ENCODE data around the gene FRMD4A. TPM values are rescaled to one million over a fixed set of nuclear protein-coding genes. Genes with fewer than 3 reads are reported as not detected.

FRMD4A gene
- total and polyA plus RNA-seq, 2 experiments from 2014 or later = 11.9 to 17.5 TPM

DNA sequence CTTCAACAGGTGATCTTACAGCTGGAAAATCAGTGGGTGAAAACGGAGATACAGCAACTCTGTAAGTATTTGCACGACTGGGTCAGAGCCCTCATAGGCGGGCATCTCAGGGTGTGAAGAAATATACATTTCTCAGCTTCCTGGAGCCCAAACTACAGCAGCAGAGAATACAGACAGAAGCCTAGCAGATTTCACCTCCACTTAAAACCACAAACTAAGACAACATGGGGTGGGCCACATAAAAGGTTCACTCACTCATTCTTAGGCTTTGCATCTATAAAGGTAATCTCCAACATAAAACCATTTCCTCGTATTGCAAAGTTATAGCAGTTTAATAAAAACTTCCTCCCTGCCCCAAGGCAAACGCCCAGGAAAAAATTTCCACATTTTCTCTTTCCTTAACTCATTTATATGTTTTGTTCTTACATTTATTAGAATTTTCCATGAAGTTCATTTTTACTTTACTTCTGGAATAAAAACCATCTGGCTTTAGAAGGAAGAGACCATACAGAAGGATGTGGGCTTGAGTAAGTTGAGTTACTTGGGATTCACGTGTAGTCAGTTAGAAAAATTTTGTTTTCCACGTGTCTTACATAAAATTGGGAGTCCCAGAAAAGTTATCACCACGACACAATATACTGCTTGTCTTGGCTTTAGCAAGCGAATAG lies 327.1 kb downstream of the FRMD4A start:
- TF ChIP-seq EZH2phosphoT487 (IDR thresholded peaks at IDR 0.05; ENCODE audit: insufficient read depth, low read depth) (no peak), EZH2 (IDR thresholded peaks at IDR 0.05; ENCODE audit: insufficient read depth, poor library complexity, severe bottlenecking) (no peak)
- H3K9ac ChIP-seq = no peak overlapping the region
- in situ Hi-C loops (cut with MboI) = no loop called here

DNA sequence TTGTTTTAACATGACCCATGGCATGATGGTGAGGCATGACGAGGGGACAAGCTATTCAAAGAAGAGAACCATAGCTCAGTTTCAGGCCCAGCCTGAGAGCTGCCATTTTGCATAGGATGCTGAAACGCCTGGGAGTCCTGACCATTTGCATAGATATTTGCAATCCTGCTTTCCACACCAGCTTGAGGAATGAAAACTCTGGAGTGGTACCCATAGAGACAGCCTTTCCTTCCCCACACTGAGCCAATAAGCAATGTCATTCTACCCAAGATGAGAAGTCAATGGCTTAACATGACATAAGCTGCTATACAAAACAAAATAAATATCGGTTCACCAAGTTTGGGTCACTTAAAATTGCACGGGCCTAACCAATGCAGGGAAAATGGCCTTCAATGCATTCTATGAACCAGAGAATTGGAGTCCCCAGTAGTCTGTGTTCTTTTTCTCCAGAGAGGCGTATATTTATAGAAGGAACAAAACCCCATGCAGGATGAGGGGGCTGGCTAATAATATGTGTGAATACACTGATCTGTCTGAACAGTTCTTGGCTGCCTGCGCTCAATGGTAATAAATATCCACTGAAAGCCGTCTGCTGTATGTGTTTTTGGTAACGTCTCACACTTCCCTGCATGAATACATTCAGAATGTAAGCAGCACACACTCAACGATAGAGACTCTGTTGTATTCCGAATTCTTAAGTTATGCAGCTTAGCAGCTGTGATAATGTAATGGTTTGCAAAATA lies 329.3 kb downstream of the FRMD4A start:
- in situ Hi-C loops (cut with MboI) = no loop called here
- H2AFZ ChIP-seq = no peak overlapping the region
- peaks cover 17% of the 10 kb centered on the region for H3F3A ChIP-seq (ENCODE audit: insufficient read depth)
- no peaks in the 10 kb centered on the region for H3K27me3 ChIP-seq (replicated peaks; ENCODE audit: insufficient read depth)
- H4K20me1 ChIP-seq (ENCODE audit: insufficient read depth) = no peaks in the 10 kb centered on the region
- peaks cover 34% of the 10 kb centered on the region for H3K79me2 ChIP-seq (ENCODE audit: insufficient read depth)
- H3K4me3 ChIP-seq = no peak overlapping the region
- H3K9me2 ChIP-seq (ENCODE audit: insufficient read depth) = no peaks in the 10 kb centered on the region
- H3K9ac ChIP-seq = no peak overlapping the region
- no peaks in the 10 kb centered on the region for H3K9me3 ChIP-seq (ENCODE audit: low read depth)
- 83 to 85% methylated on average over 10 of the region's 10 CpGs for WGBS, 2 experiments (ENCODE audit: low coverage in 1 of 2, low lambda C conversion rate in 2 of 2, missing lambda C conversion rate in 2 of 2)
- peaks cover 10% of the 10 kb centered on the region for H3K4me1 ChIP-seq (ENCODE audit: insufficient read depth)
- H3K4me2 ChIP-seq (ENCODE audit: unreplicated experiment) = no peak overlapping the region
- H3K36me3 ChIP-seq (ENCODE audit: low read depth) = no peaks in the 10 kb centered on the region
- no peak overlapping the region for H3K27ac ChIP-seq
- TF ChIP-seq EZH2 (IDR thresholded peaks at IDR 0.05; ENCODE audit: insufficient read depth, poor library complexity, severe bottlenecking) (no peak), EZH2phosphoT487 (IDR thresholded peaks at IDR 0.05; ENCODE audit: insufficient read depth, low read depth) (no peak)
- no peak for DNase-seq

More for the DNA sequence above, 327.1 kb downstream of the FRMD4A start:
- Histone ChIP-seq H4K20me1 (ENCODE audit: insufficient read depth) (no peaks in the 10 kb centered on the region), H3K4me2 (ENCODE audit: unreplicated experiment) (no peak overlapping the region), H2AFZ (no peak overlapping the region), H3K27me3 (replicated peaks; ENCODE audit: insufficient read depth) (no peaks in the 10 kb centered on the region), H3K9me2 (ENCODE audit: insufficient read depth) (no peaks in the 10 kb centered on the region), H3K4me3 (no peak overlapping the region), H3K9me3 (ENCODE audit: low read depth) (no peaks in the 10 kb centered on the region), H3K4me1 (ENCODE audit: insufficient read depth) (peaks cover 15% of the 10 kb centered on the region; the same call in 1 of the 2 replicates), H3K79me2 (ENCODE audit: insufficient read depth) (peaks cover 44% of the 10 kb centered on the region), H3K27ac (no peak overlapping the region), H3K36me3 (ENCODE audit: low read depth) (no peaks in the 10 kb centered on the region), H3F3A (ENCODE audit: insufficient read depth) (peaks cover 9% of the 10 kb centered on the region)
- 76 to 77% methylated on average over 9 of the region's 9 CpGs for WGBS, 2 experiments (ENCODE audit: low coverage in 1 of 2, low lambda C conversion rate in 2 of 2, missing lambda C conversion rate in 2 of 2)
- no peak for DNase-seq

DNA sequence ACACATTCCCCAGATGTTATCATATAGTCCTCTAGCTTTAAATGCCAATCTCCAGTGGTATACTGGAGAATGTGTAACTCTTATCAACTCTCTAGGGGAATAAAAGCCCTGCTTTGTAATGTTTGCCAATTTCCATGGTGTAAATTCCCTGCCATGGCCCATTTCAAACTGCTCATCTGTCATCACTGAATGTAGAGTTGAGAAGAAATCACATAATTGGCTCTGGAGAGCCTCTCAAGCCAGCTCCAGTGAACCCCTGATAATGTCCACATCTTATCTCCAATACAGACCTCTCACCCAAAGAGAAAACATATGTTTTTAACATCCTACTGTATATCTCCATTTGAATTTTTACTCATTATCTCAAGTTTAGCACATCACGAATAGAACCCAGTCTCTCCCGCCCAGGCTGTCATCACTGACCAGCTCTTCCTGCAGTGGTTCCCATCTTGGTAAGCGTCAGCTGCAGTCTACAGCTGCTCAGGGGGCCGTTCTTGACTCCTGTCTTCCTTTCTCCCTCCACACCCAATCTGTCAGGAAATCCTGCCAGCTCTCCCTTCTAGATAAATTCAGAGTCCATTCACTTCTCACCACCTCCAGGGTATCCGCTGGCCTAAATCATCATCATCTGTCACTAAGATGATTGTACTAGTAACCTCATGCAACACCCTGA lies 332.4 kb downstream of the FRMD4A start:
- in situ Hi-C loops (cut with MboI) = no loop called here
- TF ChIP-seq EZH2phosphoT487 (IDR thresholded peaks at IDR 0.05; ENCODE audit: insufficient read depth, low read depth) (no peak), EZH2 (IDR thresholded peaks at IDR 0.05; ENCODE audit: insufficient read depth, poor library complexity, severe bottlenecking) (no peak)
- H3K4me1 ChIP-seq (ENCODE audit: insufficient read depth) = peaks cover 9% of the 10 kb centered on the region
- no peak for DNase-seq
- no peaks in the 10 kb centered on the region for H3K36me3 ChIP-seq (ENCODE audit: low read depth)
- no peak overlapping the region for H2AFZ ChIP-seq
- no peaks in the 10 kb centered on the region for H4K20me1 ChIP-seq (ENCODE audit: insufficient read depth)
- peaks cover 17% of the 10 kb centered on the region for H3F3A ChIP-seq (ENCODE audit: insufficient read depth)
- no peak overlapping the region for H3K9ac ChIP-seq
- H3K27ac ChIP-seq = no peak overlapping the region
- no peaks in the 10 kb centered on the region for H3K27me3 ChIP-seq (replicated peaks; ENCODE audit: insufficient read depth)
- no peak overlapping the region for H3K4me3 ChIP-seq
- 84 to 89% methylated on average over 5 of the region's 5 CpGs for WGBS, 2 experiments (ENCODE audit: low coverage in 1 of 2, low lambda C conversion rate in 2 of 2, missing lambda C conversion rate in 2 of 2)
- no peaks in the 10 kb centered on the region for H3K9me2 ChIP-seq (ENCODE audit: insufficient read depth)
- H3K9me3 ChIP-seq (ENCODE audit: low read depth) = no peaks in the 10 kb centered on the region
- H3K79me2 ChIP-seq (ENCODE audit: insufficient read depth) = peaks cover 25% of the 10 kb centered on the region; the same call in 1 of the 2 replicates
- H3K4me2 ChIP-seq (ENCODE audit: unreplicated experiment) = no peak overlapping the region

DNA sequence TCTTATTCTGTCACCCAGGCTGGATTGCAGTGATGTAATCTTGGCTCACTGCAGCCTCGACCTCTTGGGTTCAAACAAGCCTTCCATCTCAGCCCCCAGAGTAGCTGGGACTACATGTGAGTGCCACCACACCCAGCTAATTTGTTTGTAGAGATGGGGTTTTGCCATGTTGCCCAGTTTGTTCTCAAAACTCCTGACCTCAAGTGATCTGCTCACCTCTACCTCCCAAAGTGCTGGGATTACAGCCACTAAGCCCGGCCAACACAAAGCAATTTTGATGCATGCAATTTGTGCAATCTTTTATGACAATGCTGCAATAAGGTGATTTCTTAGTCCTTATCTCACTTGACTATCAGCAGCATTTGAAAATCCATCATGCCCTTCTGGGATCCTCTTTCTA lies 333.1 kb downstream of the FRMD4A start:
- Histone ChIP-seq H3K27ac (no peak overlapping the region), H3K27me3 (replicated peaks; ENCODE audit: insufficient read depth) (no peaks in the 10 kb centered on the region), H3K9me2 (ENCODE audit: insufficient read depth) (no peaks in the 10 kb centered on the region), H3F3A (ENCODE audit: insufficient read depth) (peaks cover 17% of the 10 kb centered on the region), H3K9me3 (ENCODE audit: low read depth) (no peaks in the 10 kb centered on the region), H3K4me2 (ENCODE audit: unreplicated experiment) (peak overlapping the region; percentile 14), H3K36me3 (ENCODE audit: low read depth) (no peaks in the 10 kb centered on the region), H4K20me1 (ENCODE audit: insufficient read depth) (no peaks in the 10 kb centered on the region), H3K4me3 (no peak overlapping the region), H2AFZ (no peak overlapping the region), H3K9ac (no peak overlapping the region), H3K79me2 (ENCODE audit: insufficient read depth) (peaks cover 25% of the 10 kb centered on the region; the same call in 1 of the 2 replicates), H3K4me1 (ENCODE audit: insufficient read depth) (peaks cover 14% of the 10 kb centered on the region)
- in situ Hi-C loops (cut with MboI) = no loop called here
- 65 to 67% methylated on average over 2 of the region's 2 CpGs for WGBS, 2 experiments (ENCODE audit: low coverage in 1 of 2, low lambda C conversion rate in 2 of 2, missing lambda C conversion rate in 2 of 2)
- DNase-seq = no peak
- TF ChIP-seq EZH2 (IDR thresholded peaks at IDR 0.05; ENCODE audit: insufficient read depth, poor library complexity, severe bottlenecking) (no peak), EZH2phosphoT487 (IDR thresholded peaks at IDR 0.05; ENCODE audit: insufficient read depth, low read depth) (no peak)
